Fibroblast of lung (primary cell): ENCODE data around the gene ADAMTS17.

Experiments
- EZH2 ChIP-seq: IDR thresholded peaks from 2 replicates; pipeline ENCODE4 v1.5.1; 2012; ENCODE audit warnings: low read length, control low read depth, mild to moderate bottlenecking; ENCODE audit errors: missing control alignments
- TF ChIP-seq, protein P1 (sequence below), 2 donors: IDR thresholded peaks in 1 of 2; conservative IDR thresholded peaks in 1 of 2; 1 replicate in 1 of 2; 2 replicates in 1 of 2; pipeline ENCODE4 v1.5.1; 2011 to 2012; ENCODE audit warnings: low read length in 2 of 2, control low read depth in 1 of 2, inconsistent platforms in 1 of 2, low read depth in 1 of 2, mild to moderate bottlenecking in 1 of 2

DNA sequence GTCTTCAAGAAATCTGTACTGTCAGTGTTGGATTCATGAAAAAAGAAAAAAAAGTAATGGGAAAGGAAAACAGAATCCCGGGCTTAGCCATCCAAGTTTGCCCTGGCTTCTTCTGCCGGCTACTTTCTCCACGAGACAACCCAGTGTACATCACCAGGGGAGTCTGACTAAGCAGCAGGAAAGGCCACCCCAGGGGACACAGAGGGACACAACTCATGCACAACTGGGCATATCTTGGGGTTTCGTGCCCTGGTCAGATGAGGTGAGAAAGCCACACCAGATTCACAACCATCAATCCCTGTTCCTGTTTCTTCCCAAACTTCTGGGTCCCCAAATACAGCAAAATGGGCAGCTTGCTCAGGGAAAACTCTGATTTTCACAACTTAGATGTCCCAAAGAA lies 33.2 kb downstream of the ADAMTS17 start:
- no peak for TF ChIP-seq EZH2
- TF ChIP-seq, protein P1, sequence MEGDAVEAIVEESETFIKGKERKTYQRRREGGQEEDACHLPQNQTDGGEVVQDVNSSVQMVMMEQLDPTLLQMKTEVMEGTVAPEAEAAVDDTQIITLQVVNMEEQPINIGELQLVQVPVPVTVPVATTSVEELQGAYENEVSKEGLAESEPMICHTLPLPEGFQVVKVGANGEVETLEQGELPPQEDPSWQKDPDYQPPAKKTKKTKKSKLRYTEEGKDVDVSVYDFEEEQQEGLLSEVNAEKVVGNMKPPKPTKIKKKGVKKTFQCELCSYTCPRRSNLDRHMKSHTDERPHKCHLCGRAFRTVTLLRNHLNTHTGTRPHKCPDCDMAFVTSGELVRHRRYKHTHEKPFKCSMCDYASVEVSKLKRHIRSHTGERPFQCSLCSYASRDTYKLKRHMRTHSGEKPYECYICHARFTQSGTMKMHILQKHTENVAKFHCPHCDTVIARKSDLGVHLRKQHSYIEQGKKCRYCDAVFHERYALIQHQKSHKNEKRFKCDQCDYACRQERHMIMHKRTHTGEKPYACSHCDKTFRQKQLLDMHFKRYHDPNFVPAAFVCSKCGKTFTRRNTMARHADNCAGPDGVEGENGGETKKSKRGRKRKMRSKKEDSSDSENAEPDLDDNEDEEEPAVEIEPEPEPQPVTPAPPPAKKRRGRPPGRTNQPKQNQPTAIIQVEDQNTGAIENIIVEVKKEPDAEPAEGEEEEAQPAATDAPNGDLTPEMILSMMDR (conservative IDR thresholded peaks at IDR 0.05 in 1 of 2, IDR thresholded peaks at IDR 0.05 in 1 of 2; ENCODE audit: low read depth in 1 of 2, low read length in 2 of 2) = no peak
